HEK293 (cell line): ENCODE data around the gene RBBP5.

ENCODE experiments used
- CTCF ChIA-PET: fragments of 350-600 bp; formaldehyde crosslinking; extraction: SDS; loops from one replicate; lab custom pipeline; 2021; ENCODE audit warnings: antibody characterized with exemption; lab: Yijun Ruan, JAX
- POLR2A ChIA-PET: fragments of 300-600 bp; formaldehyde crosslinking; extraction: SDS; loops from one replicate; lab custom pipeline; 2020; ENCODE audit warnings: antibody characterized with exemption, inconsistent platforms; lab: Yijun Ruan, JAX
- H3K27ac ChIP-seq: fragments of 200-500 bp; sonication (Bioruptor generic); 2 replicates; pipeline ENCODE4 v1.5.1; 2014; ENCODE audit warnings: low read depth, low read length, control low read depth, inconsistent platforms; ENCODE audit errors: extremely low read depth
- H3K36me3 ChIP-seq, 2 experiments: fragments of 200-500 bp in 1 of 2; sonication (Bioruptor generic) in 1 of 2; 1 replicate in 1 of 2; 2 replicates in 1 of 2; pipeline ENCODE4 v1.5.1; 2014 to 2017; ENCODE audit warnings: inconsistent platforms in 2 of 2, low read length in 2 of 2; ENCODE audit not compliant: control insufficient read depth in 2 of 2, insufficient read depth in 1 of 2
- H3K4me1 ChIP-seq: fragments of 200-500 bp; sonication (Bioruptor generic); 2 replicates; pipeline ENCODE4 v1.5.1; 2014; ENCODE audit warnings: mild to moderate bottlenecking, low read length, inconsistent platforms; ENCODE audit not compliant: control insufficient read depth, insufficient read depth
- H3K4me3 ChIP-seq: 2 replicates; pipeline ENCODE4 v1.5.1; 2011; ENCODE audit warnings: low read depth, mild to moderate bottlenecking, control low read depth, low read length, moderate library complexity
- H3K9me3 ChIP-seq: fragments of 200-500 bp; sonication (Bioruptor generic); 2 replicates; pipeline ENCODE4 v1.5.1; 2014; ENCODE audit warnings: low read depth, low read length, inconsistent platforms; ENCODE audit not compliant: control insufficient read depth, insufficient read depth
- ATF2 ChIP-seq: fragments of 450-650 bp; formaldehyde crosslinking; IDR thresholded peaks from 2 replicates; pipeline ENCODE4 v1.5.1; 2016; ENCODE audit warnings: missing biosample characterization, missing genetic modification characterization, low read depth
- ELK4 ChIP-seq: IDR thresholded peaks from 2 replicates; pipeline ENCODE4 v1.6.1; 2011; ENCODE audit warnings: mild to moderate bottlenecking, low read depth, low read length, borderline replicate concordance
- GLIS2 ChIP-seq: fragments of 450-650 bp; formaldehyde crosslinking; IDR thresholded peaks from 2 replicates; pipeline ENCODE4 v1.5.1; 2016; ENCODE audit warnings: missing biosample characterization, missing genetic modification characterization
- INSM2 ChIP-seq: fragments of 450-650 bp; formaldehyde crosslinking; IDR thresholded peaks from 2 replicates; pipeline ENCODE4 v1.5.1; 2016; ENCODE audit warnings: missing biosample characterization, missing genetic modification characterization
- KLF7 ChIP-seq: fragments of 450-650 bp; formaldehyde crosslinking; IDR thresholded peaks from 2 replicates; pipeline ENCODE4 v1.5.1; 2016; ENCODE audit warnings: missing biosample characterization, missing genetic modification characterization, borderline replicate concordance
- PRDM6 ChIP-seq: fragments of 450-650 bp; formaldehyde crosslinking; IDR thresholded peaks from 2 replicates; pipeline ENCODE4 v1.5.1; 2017; ENCODE audit warnings: missing biosample characterization, missing genetic modification characterization
- TSHZ1 ChIP-seq: fragments of 450-650 bp; formaldehyde crosslinking; IDR thresholded peaks from 2 replicates; pipeline ENCODE4 v1.5.1; 2016; ENCODE audit warnings: missing biosample characterization, missing genetic modification characterization, borderline replicate concordance
- ZFP41 ChIP-seq: fragments of 450-650 bp; formaldehyde crosslinking; IDR thresholded peaks from 2 replicates; pipeline ENCODE4 v1.5.1; 2016; ENCODE audit warnings: missing biosample characterization, missing genetic modification characterization, borderline replicate concordance
- ZNF114 ChIP-seq: fragments of 450-650 bp; formaldehyde crosslinking; IDR thresholded peaks from 2 replicates; pipeline ENCODE4 v1.5.0; 2017; ENCODE audit warnings: missing biosample characterization, missing genetic modification characterization
- ZNF239 ChIP-seq: fragments of 450-650 bp; formaldehyde crosslinking; IDR thresholded peaks from 2 replicates; pipeline ENCODE4 v1.5.1; 2016; ENCODE audit warnings: missing biosample characterization, missing genetic modification characterization
- ZNF292 ChIP-seq: fragments of 450-650 bp; formaldehyde crosslinking; IDR thresholded peaks from 2 replicates; pipeline ENCODE4 v1.5.1; 2016; ENCODE audit warnings: low read depth, missing biosample characterization, missing genetic modification characterization, borderline replicate concordance
- ZNF433 ChIP-seq: fragments of 450-650 bp; formaldehyde crosslinking; IDR thresholded peaks from 2 replicates; pipeline ENCODE4 v1.5.1; 2016; ENCODE audit warnings: missing biosample characterization, missing genetic modification characterization, low read depth
- ZNF449 ChIP-seq: fragments of 450-650 bp; formaldehyde crosslinking; IDR thresholded peaks from 2 replicates; pipeline ENCODE4 v1.5.1; 2017; ENCODE audit warnings: missing biosample characterization, mild to moderate bottlenecking, missing genetic modification characterization, moderate library complexity
- ZNF623 ChIP-seq: fragments of 450-650 bp; formaldehyde crosslinking; IDR thresholded peaks from 2 replicates; pipeline ENCODE4 v1.5.1; 2016; ENCODE audit warnings: missing biosample characterization, missing genetic modification characterization
- ZNF658 ChIP-seq: fragments of 450-650 bp; formaldehyde crosslinking; IDR thresholded peaks from 2 replicates; pipeline ENCODE4; 2016; ENCODE audit warnings: missing biosample characterization, missing genetic modification characterization
- ZNF692 ChIP-seq: fragments of 450-650 bp; formaldehyde crosslinking; IDR thresholded peaks from 2 replicates; pipeline ENCODE4 v1.5.1; 2016; ENCODE audit warnings: missing biosample characterization, missing genetic modification characterization
- ZNF785 ChIP-seq: fragments of 450-650 bp; formaldehyde crosslinking; IDR thresholded peaks from 2 replicates; pipeline ENCODE4 v1.5.1; 2016; ENCODE audit warnings: missing biosample characterization, missing genetic modification characterization
- ZNF830 ChIP-seq: fragments of 450-650 bp; IDR thresholded peaks from 2 replicates; pipeline ENCODE4 v1.5.0; 2018; ENCODE audit warnings: missing biosample characterization, missing genetic modification characterization, low read depth, mild to moderate bottlenecking, moderate library complexity
- ZNF843 ChIP-seq: fragments of 450-650 bp; formaldehyde crosslinking; IDR thresholded peaks from 2 replicates; pipeline ENCODE4 v1.5.1; 2016; ENCODE audit warnings: missing biosample characterization, missing genetic modification characterization
- ZSCAN4 ChIP-seq: fragments of 450-650 bp; formaldehyde crosslinking; IDR thresholded peaks from 2 replicates; pipeline ENCODE4 v1.5.1; 2017; ENCODE audit warnings: missing biosample characterization, missing genetic modification characterization
- ZXDB ChIP-seq: fragments of 450-650 bp; formaldehyde crosslinking; IDR thresholded peaks from 2 replicates; pipeline ENCODE4 v1.5.1; 2016; ENCODE audit warnings: missing biosample characterization, missing genetic modification characterization

The RBBP5 gene

GRCh38 chr1:205062319-205062718 lies 59.5 kb downstream of the RBBP5 start:
- no peaks in the 10 kb centered on the region for H3K4me1 ChIP-seq
- TF ChIP-seq ELK4, result no peak
- no peak for TF ChIP-seq ZNF843 (tag by site-specific recombination)
- no peak for TF ChIP-seq ATF2 (tag by site-specific recombination)
- TF ChIP-seq ZSCAN4, result no peak
- no peak for TF ChIP-seq ZNF785 (tag by site-specific recombination)
- TF ChIP-seq ZNF830 (tag by site-specific recombination), result no peak
- TF ChIP-seq ZNF623 (tag by site-specific recombination), result no peak
- no peak for TF ChIP-seq ZNF239 (tag by site-specific recombination)
- TF ChIP-seq ZNF433 (tag by site-specific recombination), result no peak
- no peak for TF ChIP-seq INSM2
- no peak for TF ChIP-seq TSHZ1 (tag by site-specific recombination)
- no peak for TF ChIP-seq ZXDB (tag by site-specific recombination)
- TF ChIP-seq ZNF114, result no peak
- TF ChIP-seq KLF7 (tag by site-specific recombination), result no peak
- ChIA-PET CTCF (interaction anchor here (0.8 to 5.9 kb wide), 37 partner anchors 10 to 270 kb away, joined by 3 to 282 read pairs (median 8); partner anchors contain the start of gene RBBP5), POLR2A (no interaction called here)
- no peaks in the 10 kb centered on the region for H3K36me3 ChIP-seq
- H3K9me3 ChIP-seq, result no peaks in the 10 kb centered on the region
- no peak overlapping the region for H3K27ac ChIP-seq
- H3K4me3 ChIP-seq, result no peak overlapping the region

GRCh38 chr1:205061665-205062069 lies 60.1 kb downstream of the RBBP5 start:
- no peak overlapping the region for H3K4me3 ChIP-seq
- TF ChIP-seq KLF7 (tag by site-specific recombination), result no peak
- TF ChIP-seq ZFP41 (tag by site-specific recombination), result no peak
- no peak for TF ChIP-seq ZNF449 (tag by site-specific recombination)
- no peak for TF ChIP-seq GLIS2
- no peak for TF ChIP-seq PRDM6
- no peak for TF ChIP-seq ZNF692
- TF ChIP-seq ZNF658 (tag by site-specific recombination), result no peak
- TF ChIP-seq ZNF292 (tag by site-specific recombination), result no peak

More at GRCh38 chr1:205061665-205062069, 60.1 kb downstream of the RBBP5 start:
- no peaks in the 10 kb centered on the region for H3K9me3 ChIP-seq
- no peak overlapping the region for H3K27ac ChIP-seq
- no peaks in the 10 kb centered on the region for H3K36me3 ChIP-seq
- ChIA-PET CTCF (interaction anchor here (0.5 to 5.9 kb wide), 92 partner anchors 9 to 875 kb away, joined by 3 to 282 read pairs (median 4); partner anchors contain the start of genes RBBP5, TMCC2 and TMEM81), POLR2A (interaction anchor here (1.1 to 1.2 kb wide), 2 partner anchors 14 to 72 kb away, joined by 4 to 5 read pairs; no protein-coding TSS in a partner anchor)
- no peaks in the 10 kb centered on the region for H3K4me1 ChIP-seq
